Measurements from ENCODE around the gene DOC2B. TPM values are rescaled to one million over a fixed set of nuclear protein-coding genes. Genes with fewer than 3 reads are reported as not detected.
A peak's percentile ranks its signal among the peaks of the same experiment; 100 is the strongest.

The DOC2B gene
- total RNA-seq, 4 donors from 2014 or later = 4.2 to 29.7 (median 6.1) TPM

- H3K36me3 ChIP-seq = no peaks in the 10 kb centered on the region
- no peaks in the 10 kb centered on the region for H3K4me1 ChIP-seq
- no peaks in the 10 kb centered on the region for H3K9me3 ChIP-seq
- no peaks in the 10 kb centered on the region for H3K27me3 ChIP-seq
- no peak overlapping the region for H3K27ac ChIP-seq
- DNase-seq = peak in 2 of 3 donors; percentile 55 to 63
- TF ChIP-seq CTCF (IDR thresholded peaks at IDR 0.05) (no peak), POLR2A (IDR thresholded peaks at IDR 0.05) (no peak)
- H3K4me3 ChIP-seq = no peak overlapping the region
Measured at GRCh38 chr17:193841-194806, 12.7 kb upstream of the DOC2B start.

- no peak overlapping the region for H3K27ac ChIP-seq
- DNase-seq = no peak
- no peaks in the 10 kb centered on the region for H3K27me3 ChIP-seq
- no peaks in the 10 kb centered on the region for H3K36me3 ChIP-seq
- no peaks in the 10 kb centered on the region for H3K9me3 ChIP-seq
- no peak for TF ChIP-seq CTCF (IDR thresholded peaks at IDR 0.05)
- no peak for TF ChIP-seq POLR2A (IDR thresholded peaks at IDR 0.05)
- no peaks in the 10 kb centered on the region for H3K4me1 ChIP-seq
- no peak overlapping the region for H3K4me3 ChIP-seq
Measured at GRCh38 chr17:193426-193810, 12.0 kb upstream of the DOC2B start.

GRCh38 chr17:192666-193425 lies 11.4 kb upstream of the DOC2B start:
- Histone ChIP-seq H3K4me1 (no peaks in the 10 kb centered on the region), H3K4me3 (no peak overlapping the region), H3K9me3 (no peaks in the 10 kb centered on the region), H3K27ac (no peak overlapping the region), H3K27me3 (no peaks in the 10 kb centered on the region), H3K36me3 (no peaks in the 10 kb centered on the region)
- DNase-seq = no peak
- no peak for TF ChIP-seq POLR2A (IDR thresholded peaks at IDR 0.05)
- TF ChIP-seq CTCF (IDR thresholded peaks at IDR 0.05) = no peak

GRCh38 chr17:189444-189843 lies 8.0 kb upstream of the DOC2B start:
- H3K9me3 ChIP-seq = no peaks in the 10 kb centered on the region
- DNase-seq = no peak
- H3K27me3 ChIP-seq = no peaks in the 10 kb centered on the region
- H3K4me3 ChIP-seq = no peak overlapping the region
- no peaks in the 10 kb centered on the region for H3K4me1 ChIP-seq
- no peak for TF ChIP-seq POLR2A (IDR thresholded peaks at IDR 0.05)
- no peak for TF ChIP-seq CTCF (IDR thresholded peaks at IDR 0.05)
- no peaks in the 10 kb centered on the region for H3K36me3 ChIP-seq
- H3K27ac ChIP-seq = no peak overlapping the region

GRCh38 chr17:187130-187529 lies 5.7 kb upstream of the DOC2B start:
- TF ChIP-seq CTCF (IDR thresholded peaks at IDR 0.05) (no peak), POLR2A (IDR thresholded peaks at IDR 0.05) (no peak)
- no peaks in the 10 kb centered on the region for H3K36me3 ChIP-seq
- H3K9me3 ChIP-seq = no peaks in the 10 kb centered on the region
- no peak for DNase-seq
- no peaks in the 10 kb centered on the region for H3K27me3 ChIP-seq
- H3K4me1 ChIP-seq = no peaks in the 10 kb centered on the region
- no peak overlapping the region for H3K4me3 ChIP-seq
- H3K27ac ChIP-seq = no peak overlapping the region
